ENCODE results near the gene FGFR4.

DNA sequence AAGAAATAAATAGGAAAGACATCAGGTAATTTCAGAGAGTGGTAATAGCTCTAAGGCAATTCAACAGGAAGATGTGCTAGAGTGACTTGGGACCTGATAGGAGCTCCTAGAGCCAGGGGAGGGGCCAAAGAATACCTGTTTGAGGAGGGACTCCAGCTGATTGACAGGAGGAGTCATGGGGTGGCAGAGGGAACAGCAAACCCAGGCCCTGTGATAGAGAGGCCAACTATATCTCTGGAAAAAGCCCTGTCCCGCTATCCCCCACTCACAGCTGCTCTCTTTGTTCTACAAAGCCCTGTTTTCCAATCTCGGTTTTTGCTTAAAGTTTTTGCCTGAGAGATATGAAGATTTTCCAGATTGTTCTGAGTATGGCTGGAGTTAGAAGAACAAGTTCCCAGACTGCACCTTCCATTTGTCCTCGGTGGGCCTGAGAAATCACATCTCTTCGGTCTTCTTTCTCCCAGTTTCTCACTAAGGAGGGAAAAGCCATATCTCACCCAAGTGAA is 37.8 kb downstream of the FGFR4 start:
- TF ChIP-seq CTCF (IDR thresholded peaks at IDR 0.05) (no peak), EZH2 (IDR thresholded peaks at IDR 0.05; ENCODE audit: borderline replicate concordance, insufficient read depth, low read depth, low read length, poor library complexity, severe bottlenecking) (no peak)

Data from B cell (primary cell).